Measurements from ENCODE around the gene IFT80. TPM values are rescaled to one million over a fixed set of nuclear protein-coding genes. Genes with fewer than 3 reads are reported as not detected.

IFT80 gene
- total and polyA plus RNA-seq, 9 of the 15 experiments (the other 6 are each of a cell fraction or from before 2014, with no cell fraction given), result 6.7 to 21.1 (median 16.4) TPM

DNA sequence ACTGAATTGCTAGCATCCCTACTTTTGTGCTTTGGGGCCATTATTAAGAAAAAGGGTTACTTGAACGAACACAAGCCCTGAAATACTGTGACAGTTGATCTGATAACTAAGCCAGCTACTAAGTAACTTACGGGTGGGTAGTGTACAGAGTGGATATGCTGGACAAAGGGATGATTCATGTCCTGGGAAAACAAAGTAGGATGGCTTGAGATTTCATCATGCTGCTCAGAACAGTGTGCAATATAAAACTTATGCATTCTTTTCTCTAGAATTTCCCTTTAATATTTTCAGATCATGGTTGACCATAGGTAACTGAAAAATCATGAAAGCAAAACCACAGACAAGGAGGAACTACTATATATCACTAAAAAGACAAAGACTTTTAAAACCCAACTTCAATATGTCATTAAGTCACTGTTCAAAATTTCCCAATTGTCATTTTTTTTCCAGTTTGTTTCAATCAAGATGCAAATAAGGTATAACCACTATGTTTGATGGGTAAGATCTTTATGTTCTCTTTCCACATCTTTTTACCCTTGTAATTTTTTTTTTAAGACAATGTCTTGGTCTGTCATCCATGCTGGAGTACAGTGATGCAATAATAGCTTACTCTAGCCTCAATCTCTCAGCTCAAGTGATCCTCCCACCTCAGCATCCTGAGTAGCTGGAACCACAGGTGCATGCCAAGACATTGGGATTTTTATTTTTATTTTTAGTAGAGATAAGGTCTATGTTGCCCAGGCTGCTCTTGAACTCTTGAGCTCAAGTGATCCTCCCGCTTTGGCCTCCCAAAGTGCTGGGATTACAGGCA is 67.7 kb downstream of the IFT80 start (continued):
- TF ChIP-seq KAT7 (CRISPR knock-in tag; IDR thresholded peaks at IDR 0.05; ENCODE audit: borderline replicate concordance) (no peak), RBM34 (IDR thresholded peaks at IDR 0.05; ENCODE audit: borderline replicate concordance, insufficient read depth, low read length) (no peak), NR1H2 (CRISPR knock-in tag; IDR thresholded peaks at IDR 0.05) (no peak), BACH1 (tag; IDR thresholded peaks at IDR 0.05) (peak; percentile 65), LARP7 (IDR thresholded peaks at IDR 0.05) (no peak), ILF3 (IDR thresholded peaks at IDR 0.05; ENCODE audit: borderline replicate concordance) (no peak), MXI1 (IDR thresholded peaks at IDR 0.05; ENCODE audit: low read depth, low read length) (no peak)
- TF ChIP-seq, protein P1, sequence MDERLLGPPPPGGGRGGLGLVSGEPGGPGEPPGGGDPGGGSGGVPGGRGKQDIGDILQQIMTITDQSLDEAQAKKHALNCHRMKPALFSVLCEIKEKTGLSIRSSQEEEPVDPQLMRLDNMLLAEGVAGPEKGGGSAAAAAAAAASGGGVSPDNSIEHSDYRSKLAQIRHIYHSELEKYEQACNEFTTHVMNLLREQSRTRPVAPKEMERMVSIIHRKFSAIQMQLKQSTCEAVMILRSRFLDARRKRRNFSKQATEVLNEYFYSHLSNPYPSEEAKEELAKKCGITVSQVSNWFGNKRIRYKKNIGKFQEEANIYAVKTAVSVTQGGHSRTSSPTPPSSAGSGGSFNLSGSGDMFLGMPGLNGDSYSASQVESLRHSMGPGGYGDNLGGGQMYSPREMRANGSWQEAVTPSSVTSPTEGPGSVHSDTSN (CRISPR knock-in tag; IDR thresholded peaks at IDR 0.05; ENCODE audit: low read depth), result no peak
- TF ChIP-seq, protein P1 (tag; conservative IDR thresholded peaks at IDR 0.05; ENCODE audit: low read depth), result peak; percentile 86

All from K562 (cell line).